ENCODE results near the gene ZNF511. TPM values are rescaled to one million over a fixed set of nuclear protein-coding genes. Genes with fewer than 3 reads are reported as not detected.

ZNF511 gene
- total RNA-seq, 1 experiment from 2014 or later, result 78.4 TPM

DNA sequence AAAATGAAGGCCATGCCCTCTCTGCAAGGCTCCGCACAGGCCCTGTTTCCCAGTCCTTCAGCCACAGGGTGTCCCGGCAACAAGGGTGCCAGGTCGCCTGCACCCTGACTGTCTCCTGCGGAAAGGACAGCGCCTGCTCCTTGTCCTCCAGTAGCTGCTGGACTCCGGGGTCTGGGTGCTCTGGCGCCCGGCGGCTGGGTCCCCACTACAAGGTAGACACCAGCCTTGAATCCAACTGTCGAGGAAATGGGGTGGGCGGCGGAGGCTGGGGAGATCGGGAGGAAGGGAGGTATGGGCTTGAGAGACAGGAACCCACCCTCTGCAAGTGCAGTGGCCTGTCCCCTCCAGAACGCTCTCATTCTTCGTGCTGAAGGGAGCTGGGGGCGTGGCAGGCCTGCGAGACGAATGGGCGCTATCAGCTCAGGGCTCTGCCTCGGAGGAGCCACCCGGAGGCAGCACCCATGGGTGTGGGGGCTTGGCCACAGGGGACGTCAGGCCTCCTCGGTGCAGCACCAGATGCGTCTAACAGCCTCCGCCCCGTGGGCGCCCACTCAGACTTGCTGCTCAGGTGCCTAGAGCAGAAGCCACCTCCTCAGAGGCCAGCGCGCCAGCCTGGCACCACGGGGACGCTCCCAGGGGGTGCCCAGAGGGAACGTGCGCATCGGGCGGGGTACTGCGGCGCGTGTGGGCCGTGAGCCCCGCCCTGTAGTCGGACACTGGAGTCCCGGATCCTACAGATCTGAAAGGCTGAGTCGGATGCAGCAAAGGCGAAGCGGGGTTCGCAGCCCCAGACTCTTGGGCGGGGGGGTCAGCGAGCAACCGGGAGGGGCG, 47.6 kb upstream of the ZNF511 start:
- Histone ChIP-seq H3F3A (ENCODE audit: low read length, unreplicated experiment) (no peaks in the 10 kb centered on the region), H2AFZ (ENCODE audit: low read length) (0 out of 2 replicates have a peak overlapping the region, but pooled peaks have one; percentile 22), H3K9me2 (replicated peaks; ENCODE audit: low read length) (no peaks in the 10 kb centered on the region), H3K9me3 (ENCODE audit: low read length) (no peaks in the 10 kb centered on the region), H3K4me3 (ENCODE audit: low read length) (peak overlapping the region; percentile 61), H4K20me1 (ENCODE audit: low read length) (no peaks in the 10 kb centered on the region), H3K27me3 (ENCODE audit: low read length) (no peaks in the 10 kb centered on the region), H3K36me3 (ENCODE audit: low read depth, low read length) (no peaks in the 10 kb centered on the region), H3K27ac (ENCODE audit: low read length) (peak overlapping the region; percentile 67), H3K79me2 (ENCODE audit: low read length) (no peaks in the 10 kb centered on the region), H3K9ac (ENCODE audit: low read length) (peak overlapping the region; percentile 84), H3K4me1 (ENCODE audit: insufficient read depth, low read length) (peaks cover 69% of the 10 kb centered on the region), H3K4me2 (ENCODE audit: low read length) (peak overlapping the region; percentile 76)
- CTCF ChIA-PET, result no interaction called here
- TSS peak; percentile 22 for BruUV-seq (replicated peaks)
- POLR2A ChIA-PET (ENCODE audit: unreplicated experiment), result interaction anchor here (0.6 kb wide), 1 partner anchor 594 kb away, joined by 5 read pairs; no protein-coding TSS in a partner anchor
- no peak for TF ChIP-seq EZH2phosphoT487 (IDR thresholded peaks at IDR 0.05; ENCODE audit: borderline replicate concordance, low read length)
- TF ChIP-seq EZH2 (IDR thresholded peaks at IDR 0.05; ENCODE audit: low read length, unreplicated experiment), result no peak
- TF ChIP-seq, protein P1, sequence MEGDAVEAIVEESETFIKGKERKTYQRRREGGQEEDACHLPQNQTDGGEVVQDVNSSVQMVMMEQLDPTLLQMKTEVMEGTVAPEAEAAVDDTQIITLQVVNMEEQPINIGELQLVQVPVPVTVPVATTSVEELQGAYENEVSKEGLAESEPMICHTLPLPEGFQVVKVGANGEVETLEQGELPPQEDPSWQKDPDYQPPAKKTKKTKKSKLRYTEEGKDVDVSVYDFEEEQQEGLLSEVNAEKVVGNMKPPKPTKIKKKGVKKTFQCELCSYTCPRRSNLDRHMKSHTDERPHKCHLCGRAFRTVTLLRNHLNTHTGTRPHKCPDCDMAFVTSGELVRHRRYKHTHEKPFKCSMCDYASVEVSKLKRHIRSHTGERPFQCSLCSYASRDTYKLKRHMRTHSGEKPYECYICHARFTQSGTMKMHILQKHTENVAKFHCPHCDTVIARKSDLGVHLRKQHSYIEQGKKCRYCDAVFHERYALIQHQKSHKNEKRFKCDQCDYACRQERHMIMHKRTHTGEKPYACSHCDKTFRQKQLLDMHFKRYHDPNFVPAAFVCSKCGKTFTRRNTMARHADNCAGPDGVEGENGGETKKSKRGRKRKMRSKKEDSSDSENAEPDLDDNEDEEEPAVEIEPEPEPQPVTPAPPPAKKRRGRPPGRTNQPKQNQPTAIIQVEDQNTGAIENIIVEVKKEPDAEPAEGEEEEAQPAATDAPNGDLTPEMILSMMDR (conservative IDR thresholded peaks at IDR 0.05; ENCODE audit: low read depth, low read length), result no peak
- ATAC-seq (peak; percentile 7), DNase-seq (peak; percentile 28)
- intact Hi-C loops (cut with micrococcal nuclease), result no loop called here

DNA sequence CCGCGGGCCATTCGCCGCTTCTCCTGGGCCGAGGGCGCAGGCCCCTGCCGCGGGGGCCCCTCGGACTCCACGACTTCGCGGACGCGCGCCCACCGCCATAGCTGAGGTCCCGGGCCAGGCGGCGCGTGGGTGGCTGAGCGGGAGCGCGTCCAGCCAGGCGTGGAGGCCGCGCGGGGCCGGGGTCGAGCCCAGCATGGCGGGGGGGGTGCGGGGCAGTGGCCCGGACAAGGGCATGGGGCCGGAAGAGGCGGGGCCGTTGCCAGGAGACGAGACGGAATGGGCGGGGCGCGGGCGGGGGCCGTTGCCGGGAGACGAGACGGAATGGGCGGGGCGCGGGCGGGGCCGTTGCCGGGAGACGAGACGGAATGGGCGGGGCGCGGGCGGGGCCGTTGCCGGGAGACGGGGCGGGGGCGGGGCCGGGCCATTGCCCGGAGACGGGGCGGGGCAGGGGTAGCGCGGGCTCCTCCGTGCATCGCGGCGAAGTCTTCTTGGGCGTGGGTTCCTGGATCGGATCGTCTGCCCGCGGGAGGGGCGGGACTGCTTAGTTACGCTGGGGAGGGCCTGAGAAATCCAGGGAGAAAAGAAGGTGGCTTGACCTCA, 46.9 kb upstream of the ZNF511 start:
- Histone ChIP-seq H3K27ac (ENCODE audit: low read length) (peak overlapping the region; percentile 67), H3F3A (ENCODE audit: low read length, unreplicated experiment) (no peaks in the 10 kb centered on the region), H3K27me3 (ENCODE audit: low read length) (no peaks in the 10 kb centered on the region), H2AFZ (ENCODE audit: low read length) (0 out of 2 replicates have a peak overlapping the region, but pooled peaks have one; percentile 22), H3K9me2 (replicated peaks; ENCODE audit: low read length) (no peaks in the 10 kb centered on the region), H3K36me3 (ENCODE audit: low read depth, low read length) (no peaks in the 10 kb centered on the region), H3K4me2 (ENCODE audit: low read length) (peak overlapping the region; percentile 76), H4K20me1 (ENCODE audit: low read length) (no peaks in the 10 kb centered on the region), H3K4me3 (ENCODE audit: low read length) (peak overlapping the region; percentile 61), H3K9ac (ENCODE audit: low read length) (peak overlapping the region; percentile 84), H3K4me1 (ENCODE audit: insufficient read depth, low read length) (peaks cover 70% of the 10 kb centered on the region), H3K9me3 (ENCODE audit: low read length) (no peaks in the 10 kb centered on the region), H3K79me2 (ENCODE audit: low read length) (no peaks in the 10 kb centered on the region)
- POLR2A ChIA-PET (ENCODE audit: unreplicated experiment), result no interaction called here
- CTCF ChIA-PET, result no interaction called here
- intact Hi-C loops (cut with micrococcal nuclease), result no loop called here
- BruUV-seq (replicated peaks), result no TSS peak
- peak; percentile 5; the same call in 1 of the 2 replicates for ATAC-seq
- DNase-seq, result peak; percentile 61
- TF ChIP-seq EZH2 (IDR thresholded peaks at IDR 0.05; ENCODE audit: low read length, unreplicated experiment), result no peak
- TF ChIP-seq EZH2phosphoT487 (IDR thresholded peaks at IDR 0.05; ENCODE audit: borderline replicate concordance, low read length), result no peak
- TF ChIP-seq, protein P1 (conservative IDR thresholded peaks at IDR 0.05; ENCODE audit: low read depth, low read length), result no peak

Measured in PC-3 (cell line).